ENCODE measurements around the gene TESPA1.

The TESPA1 gene

DNA sequence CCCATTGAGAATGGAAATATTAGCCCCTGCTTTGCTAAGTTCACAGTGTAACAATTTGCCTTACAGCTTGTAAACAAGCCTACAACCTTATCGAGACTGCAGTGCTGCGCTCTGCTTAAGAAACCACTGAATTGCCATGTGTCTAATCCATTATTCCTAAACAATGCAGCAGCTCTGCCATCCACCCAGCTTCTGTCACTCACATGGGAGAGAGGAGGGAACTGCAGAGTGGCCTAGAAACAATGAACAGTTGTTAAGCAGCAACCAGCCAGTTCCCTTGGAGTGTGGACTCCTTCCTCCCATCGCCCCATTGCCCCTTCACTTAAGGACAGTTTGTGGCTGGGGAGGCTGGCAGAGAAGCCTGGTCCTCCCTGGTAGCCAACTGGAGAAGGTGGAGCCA lies 42.9 kb downstream of the TESPA1 start:
- no peak for DNase-seq

GRCh38 chr12:54940727-54941315 lies 43.7 kb downstream of the TESPA1 start:
- DNase-seq: no peak

DNA sequence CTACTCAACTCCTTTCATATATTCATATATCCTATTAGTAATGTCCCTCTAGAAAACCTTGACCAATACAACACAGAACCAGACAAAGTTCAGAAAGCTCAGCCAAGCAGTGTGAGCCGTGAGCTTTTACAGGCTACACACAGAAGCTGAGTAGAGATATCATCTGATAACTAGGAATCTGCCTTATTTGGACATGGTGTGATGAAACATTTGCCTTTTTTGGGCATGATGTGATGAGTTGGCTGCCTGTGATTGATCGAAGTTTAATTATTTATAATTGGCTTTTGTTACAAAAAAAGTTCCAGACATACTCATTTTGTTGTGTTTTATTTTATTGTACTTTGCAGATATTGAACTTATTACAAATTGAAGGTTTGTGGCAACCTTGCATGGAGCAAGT lies 46.6 kb downstream of the TESPA1 start:
- no peak for DNase-seq

DNA sequence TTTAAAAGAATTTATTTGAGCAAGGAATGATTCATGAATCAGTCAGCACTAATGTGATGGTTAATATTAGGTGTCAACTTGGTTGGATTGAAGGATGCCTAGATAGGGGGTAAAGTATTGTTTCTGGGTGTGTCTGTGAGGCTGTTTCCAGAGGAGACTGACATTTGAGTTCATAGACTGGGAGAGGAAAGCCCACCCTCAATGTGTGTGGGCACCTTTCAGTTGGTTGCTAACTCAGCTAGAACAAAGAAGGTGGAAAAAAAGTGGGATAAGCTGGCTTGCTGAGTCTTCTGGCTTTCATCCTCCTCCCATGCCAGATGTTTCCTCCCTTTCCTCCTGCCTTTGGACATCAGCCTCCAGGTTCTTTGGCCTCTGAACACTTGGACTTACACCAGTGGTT lies 47.2 kb downstream of the TESPA1 start:
- DNase-seq: no peak

- DNase-seq: no peak
Measured at GRCh38 chr12:54936736-54937135, 47.8 kb downstream of the TESPA1 start.

- peak; percentile 38 for DNase-seq
Measured at GRCh38 chr12:54935235-54935951, 49.2 kb downstream of the TESPA1 start.

DNA sequence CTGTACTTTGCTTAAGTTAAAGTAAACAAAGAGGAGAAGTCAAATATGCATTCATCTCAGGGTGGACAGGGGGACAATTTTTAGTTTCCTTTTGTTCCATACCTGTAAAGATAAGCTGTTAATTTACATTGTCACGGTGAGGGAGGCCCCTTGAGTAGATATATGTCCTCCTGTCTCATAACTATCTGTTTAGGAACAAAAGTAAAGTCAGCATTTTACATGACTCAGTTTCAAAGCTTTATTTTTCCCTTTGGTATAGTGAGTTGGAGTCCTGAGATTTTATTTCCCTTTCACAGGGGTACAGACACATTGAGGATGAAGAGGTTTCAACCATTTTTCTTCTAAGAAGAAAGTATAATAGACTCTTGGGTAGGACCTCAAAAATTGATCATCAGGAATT lies 50.1 kb downstream of the TESPA1 start:
- DNase-seq: no peak

- DNase-seq: no peak
Measured at GRCh38 chr12:54933376-54933775, 51.2 kb downstream of the TESPA1 start.

- DNase-seq: peak; percentile 73
Measured at GRCh38 chr12:54932691-54933090, 51.9 kb downstream of the TESPA1 start.

GRCh38 chr12:54932038-54932437 lies 52.5 kb downstream of the TESPA1 start:
- no peak for DNase-seq

DNA sequence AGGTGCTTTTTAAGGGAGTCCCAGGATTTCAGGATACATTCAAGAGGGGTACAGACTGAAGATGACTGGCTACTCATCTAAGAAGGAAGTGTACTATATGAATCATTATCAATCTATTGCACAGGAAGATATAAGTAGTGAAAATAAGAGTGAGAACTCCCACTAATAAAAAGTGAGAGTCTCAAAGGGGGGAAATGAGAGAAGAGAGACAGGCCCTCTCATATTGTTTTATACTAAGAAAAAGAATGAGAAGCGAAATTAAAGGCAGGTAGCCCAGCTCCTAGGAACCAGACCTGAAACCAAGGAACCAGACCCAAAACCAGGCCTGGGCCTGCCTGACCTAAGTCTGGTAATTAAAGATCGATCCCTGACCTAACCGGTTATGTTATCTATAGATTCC lies 54.6 kb downstream of the TESPA1 start:
- no peak for DNase-seq

DNA sequence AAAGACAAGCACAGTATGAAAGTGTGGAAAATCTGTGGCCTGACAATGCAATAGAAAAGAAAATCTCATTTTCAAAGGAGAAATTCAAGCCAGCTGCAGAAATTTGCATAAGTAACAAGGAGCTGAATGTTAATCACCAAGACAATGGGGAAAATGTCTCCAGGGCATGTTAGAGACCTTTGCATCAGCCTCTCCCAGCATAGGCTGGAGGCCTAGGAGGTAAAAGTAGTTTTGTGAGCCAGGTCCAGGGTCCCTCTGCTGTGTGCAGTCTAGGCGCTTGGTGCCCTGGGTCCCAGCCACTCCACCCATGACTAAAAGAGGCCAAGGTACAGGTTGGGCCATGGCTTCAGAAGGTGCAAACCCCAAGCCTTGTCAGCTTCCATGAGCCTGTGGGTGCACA lies 58.3 kb downstream of the TESPA1 start:
- DNase-seq: no peak

DNA sequence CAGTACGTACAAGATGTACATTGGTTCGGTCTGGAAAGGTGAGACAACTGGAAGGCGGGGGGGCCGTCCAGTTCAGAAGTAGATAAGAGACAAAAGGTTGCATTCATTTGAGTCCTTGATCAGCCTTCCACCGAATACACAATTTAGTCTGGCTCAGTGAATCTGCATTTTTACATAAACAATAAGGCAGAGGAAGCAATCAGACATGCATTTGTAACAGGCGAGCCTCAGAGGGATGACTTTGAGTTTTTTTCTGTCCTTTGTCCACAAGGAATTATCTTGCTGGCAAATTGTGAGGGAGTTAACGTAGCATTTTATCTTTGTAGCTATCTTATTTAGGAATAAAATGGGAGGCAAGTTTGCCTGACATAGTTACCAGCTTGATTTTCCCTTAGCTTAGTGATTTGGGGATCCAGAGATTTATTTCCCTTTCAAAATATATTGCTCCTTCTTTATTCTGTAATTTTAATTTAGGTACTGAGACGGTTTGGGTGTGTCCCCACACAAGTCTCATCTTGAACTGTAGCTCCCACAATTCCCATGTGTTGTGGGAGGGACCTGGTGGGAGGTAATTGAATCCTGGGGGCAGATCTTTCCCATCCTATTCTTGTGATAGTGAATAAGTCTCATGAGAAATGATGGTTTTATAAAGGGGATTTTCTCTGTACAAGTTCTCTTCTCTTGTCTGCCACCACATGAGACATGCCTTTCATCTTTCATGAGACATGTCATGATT lies 59.4 kb downstream of the TESPA1 start:
- DNase-seq: no peak

- no peak for DNase-seq
Measured at GRCh38 chr12:54917001-54917488, 67.5 kb downstream of the TESPA1 start.

Measured in NCI-H69 (cell line).